HG02798 (cell line): Measurements from ENCODE around the gene CCDC92.
"Not testable (repeated sequence)": the region's sequence is repeated elsewhere in the genome, so short reads cannot be mapped to it uniquely, and the experiment has no call there.

Source experiments
- ATAC-seq: cut with Tn5 transposase; IDR thresholded peaks from one replicate; pipeline ENCODE4 v1.9.1; 2021; ENCODE audit warnings: mild to moderate bottlenecking; ENCODE audit not compliant: unreplicated experiment, poor library complexity

CCDC92 gene

GRCh38 chr12:123916729-123917128 lies 55.9 kb downstream of the CCDC92 start:
- no peak for ATAC-seq

DNA sequence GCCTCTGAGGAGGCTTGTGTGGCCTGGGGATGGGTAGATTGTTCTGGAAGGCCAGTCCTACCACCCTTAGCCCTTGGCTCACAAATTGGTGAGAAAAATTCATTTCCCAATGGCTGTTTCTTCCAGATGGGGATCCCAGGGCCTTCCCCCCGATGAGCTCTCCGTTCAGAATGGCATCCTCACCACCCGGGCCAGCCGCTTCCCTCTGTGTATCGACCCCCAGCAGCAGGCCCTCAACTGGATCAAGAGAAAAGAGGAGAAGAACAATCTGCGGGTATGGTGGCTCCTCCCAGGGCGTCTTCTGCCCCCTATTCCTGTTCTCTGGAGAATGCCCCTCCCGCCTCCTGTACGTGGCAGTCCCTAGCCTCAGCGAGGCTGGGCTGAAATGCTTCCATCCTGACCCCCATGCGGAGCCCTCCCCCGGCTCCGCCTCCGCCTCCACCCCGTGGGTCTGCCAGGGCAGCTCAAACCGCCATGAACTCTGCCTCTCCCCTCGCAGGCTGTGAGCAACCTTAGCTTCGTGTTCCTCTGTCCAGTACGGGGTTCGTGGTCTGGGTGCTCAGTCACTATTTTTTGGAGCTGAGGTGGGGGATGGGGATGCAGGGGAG lies 57.8 kb downstream of the CCDC92 start:
- no peak for ATAC-seq

- no peak for ATAC-seq
Measured at GRCh38 chr12:123912415-123913380, 59.9 kb downstream of the CCDC92 start.

DNA sequence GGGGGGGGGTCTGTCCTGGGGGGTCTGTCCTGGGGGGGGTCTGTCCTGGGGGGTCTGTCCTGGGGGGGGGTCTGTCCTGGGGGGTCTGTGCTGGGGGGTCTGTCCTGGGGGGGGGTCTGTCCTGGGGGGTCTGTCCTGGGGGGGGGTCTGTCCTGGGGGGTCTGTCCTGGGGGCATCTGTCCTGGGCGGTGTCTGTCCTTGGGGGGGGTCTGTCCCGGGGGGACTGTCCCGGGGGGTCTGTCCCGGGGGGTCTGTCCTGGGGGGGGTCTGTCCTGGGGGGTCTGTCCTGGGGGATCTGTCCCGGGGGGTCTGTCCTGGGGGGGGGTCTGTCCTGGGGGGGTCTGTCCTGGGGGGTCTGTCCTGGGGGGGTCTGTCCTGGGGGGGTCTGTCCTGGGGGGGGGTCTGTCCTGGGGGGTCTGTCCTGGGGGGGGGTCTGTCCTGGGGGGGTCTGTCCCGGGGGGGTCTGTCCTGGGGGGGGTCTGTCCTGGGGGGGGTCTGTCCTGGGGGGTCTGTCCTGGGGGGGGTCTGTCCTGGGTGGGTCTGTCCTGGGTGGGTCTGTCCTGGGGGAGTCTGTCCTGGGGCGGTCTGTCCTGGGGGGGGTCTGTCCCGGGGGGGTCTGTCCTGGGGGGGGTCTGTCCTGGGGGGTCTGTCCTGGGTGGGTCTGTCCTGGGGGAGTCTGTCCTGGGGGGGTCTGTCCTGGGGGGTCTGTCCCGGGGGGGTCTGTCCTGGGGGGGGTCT lies 60.8 kb downstream of the CCDC92 start:
- ATAC-seq: not testable (repeated sequence)

DNA sequence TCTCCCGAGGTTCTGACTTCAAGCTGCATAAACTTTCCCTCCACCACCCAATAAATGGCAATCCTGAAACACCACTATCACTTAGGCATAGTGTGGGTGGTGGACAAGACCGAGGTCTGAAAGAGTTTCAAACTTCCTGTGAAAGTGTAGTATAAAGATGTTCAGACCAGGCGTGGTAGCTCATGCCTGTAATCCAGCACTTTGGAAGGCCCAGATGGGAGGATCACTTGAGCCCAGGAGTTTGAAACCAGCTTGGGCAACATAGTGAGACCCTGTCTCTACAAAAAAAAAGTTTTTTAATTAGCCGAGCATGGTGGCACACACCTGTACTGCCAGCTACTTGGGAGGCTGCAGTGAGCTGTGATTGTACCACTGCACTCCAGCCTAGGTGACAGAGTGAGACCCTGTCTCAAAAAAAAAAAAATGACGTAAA lies 61.9 kb downstream of the CCDC92 start:
- no peak for ATAC-seq

GRCh38 chr12:123910057-123910456 lies 62.6 kb downstream of the CCDC92 start:
- ATAC-seq: no peak

GRCh38 chr12:123908884-123909725 lies 63.5 kb downstream of the CCDC92 start:
- no peak for ATAC-seq

GRCh38 chr12:123907726-123908476 lies 64.7 kb downstream of the CCDC92 start:
- ATAC-seq: no peak

DNA sequence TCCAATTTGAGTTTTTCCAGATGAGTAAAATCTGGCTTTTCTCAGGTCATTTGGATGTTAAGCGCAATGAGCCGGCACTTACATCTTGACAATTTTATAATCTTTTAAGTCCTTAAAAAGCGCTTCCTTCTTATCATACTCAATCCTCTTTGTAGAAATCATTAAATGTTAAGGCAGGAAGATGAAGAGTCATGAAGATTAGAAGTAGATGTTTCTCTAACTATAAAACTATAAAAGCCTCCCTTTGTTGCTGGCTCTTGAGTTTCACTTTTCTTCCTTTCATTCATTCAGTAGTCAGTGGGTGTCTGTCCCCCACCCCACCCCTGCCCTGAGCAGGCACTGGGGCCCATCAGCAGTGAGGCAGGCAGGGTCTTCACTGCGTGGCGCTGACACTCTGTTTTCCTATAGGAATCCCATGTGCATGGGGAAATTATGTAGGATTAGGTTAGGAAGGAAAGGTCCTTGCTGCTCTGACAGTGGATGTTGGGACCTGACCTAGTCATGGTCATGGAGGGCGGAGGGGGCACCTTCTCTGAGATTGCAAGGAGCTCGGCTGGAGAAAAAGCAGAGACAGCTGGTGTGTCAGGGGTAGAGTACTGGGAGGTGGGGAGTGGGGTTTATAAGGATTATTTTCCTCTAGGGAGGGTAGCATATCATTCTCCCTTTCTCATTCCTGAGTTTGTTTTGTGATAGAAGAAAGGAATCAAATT lies 65.8 kb downstream of the CCDC92 start:
- no peak for ATAC-seq

GRCh38 chr12:123905319-123905925 lies 67.2 kb downstream of the CCDC92 start:
- no peak for ATAC-seq

GRCh38 chr12:123903301-123904065 lies 69.1 kb downstream of the CCDC92 start:
- ATAC-seq: no peak

DNA sequence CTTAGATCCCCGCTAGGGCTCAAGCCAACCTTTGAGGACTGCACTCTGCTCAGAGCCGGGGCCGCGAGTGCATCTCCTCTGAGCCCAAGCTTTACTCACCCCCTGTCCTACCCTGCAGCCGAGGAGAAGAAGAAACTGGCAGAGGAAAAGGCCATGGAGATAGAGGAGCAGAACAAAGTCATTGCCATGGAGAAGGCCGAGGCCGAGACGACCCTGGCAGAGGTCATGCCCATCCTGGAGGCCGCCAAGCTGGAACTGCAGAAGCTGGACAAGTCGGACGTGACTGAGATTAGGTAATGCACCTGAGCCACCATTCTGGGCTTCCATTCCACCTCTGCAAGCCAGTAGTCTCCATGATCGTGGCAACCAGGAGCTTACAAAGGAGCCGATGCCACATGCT lies 69.8 kb downstream of the CCDC92 start:
- ATAC-seq: no peak

GRCh38 chr12:123900871-123901376 lies 71.7 kb downstream of the CCDC92 start:
- no peak for ATAC-seq

DNA sequence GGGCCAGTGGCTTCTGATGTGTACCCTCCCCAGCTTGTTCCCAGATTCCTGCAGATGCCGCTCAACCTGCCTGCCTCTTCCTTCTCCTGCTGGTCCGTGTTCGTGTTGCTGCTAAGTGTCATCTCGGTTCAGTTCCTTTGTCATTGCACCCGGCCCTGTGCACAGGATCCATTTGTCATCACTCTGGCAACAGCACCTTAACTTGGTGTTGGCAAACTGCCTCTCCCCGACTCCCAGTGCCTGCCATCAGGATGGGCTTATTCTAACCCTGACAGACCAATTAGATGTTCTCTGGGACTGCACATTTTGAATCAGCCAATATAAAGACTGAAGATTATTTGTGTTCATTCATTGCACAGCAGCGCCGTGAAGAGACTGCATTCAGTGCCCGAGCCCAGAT lies 73.3 kb downstream of the CCDC92 start:
- ATAC-seq: no peak

DNA sequence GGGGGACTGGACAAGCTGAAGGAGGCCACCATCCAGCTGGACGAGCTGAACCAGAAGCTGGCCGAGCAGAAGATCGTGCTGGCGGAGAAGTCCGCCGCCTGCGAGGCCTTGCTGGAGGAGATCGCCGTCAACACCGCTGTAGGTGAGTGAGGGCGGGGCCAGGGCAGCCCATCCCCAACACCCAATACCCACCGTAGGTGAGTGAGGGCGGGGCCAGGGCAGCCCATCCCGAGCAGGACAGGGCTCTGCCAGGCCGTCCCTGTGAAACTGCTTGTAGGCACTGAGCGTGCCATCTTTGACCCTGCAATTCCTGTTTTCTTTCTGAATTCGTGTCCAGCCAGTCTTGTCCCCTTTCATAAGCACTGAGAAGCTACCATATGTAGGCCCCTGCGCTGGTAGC lies 74.0 kb downstream of the CCDC92 start:
- ATAC-seq: no peak

GRCh38 chr12:123897221-123897620 lies 75.4 kb downstream of the CCDC92 start:
- no peak for ATAC-seq

GRCh38 chr12:123896767-123897166 lies 75.9 kb downstream of the CCDC92 start:
- ATAC-seq: no peak
